Measurements from ENCODE around the gene UNC79. TPM values are rescaled to one million over a fixed set of nuclear protein-coding genes. Genes with fewer than 3 reads are reported as not detected.

Gene UNC79
- total and polyA plus RNA-seq, 2 donors from 2014 or later: 0.56 to 0.79 TPM

DNA sequence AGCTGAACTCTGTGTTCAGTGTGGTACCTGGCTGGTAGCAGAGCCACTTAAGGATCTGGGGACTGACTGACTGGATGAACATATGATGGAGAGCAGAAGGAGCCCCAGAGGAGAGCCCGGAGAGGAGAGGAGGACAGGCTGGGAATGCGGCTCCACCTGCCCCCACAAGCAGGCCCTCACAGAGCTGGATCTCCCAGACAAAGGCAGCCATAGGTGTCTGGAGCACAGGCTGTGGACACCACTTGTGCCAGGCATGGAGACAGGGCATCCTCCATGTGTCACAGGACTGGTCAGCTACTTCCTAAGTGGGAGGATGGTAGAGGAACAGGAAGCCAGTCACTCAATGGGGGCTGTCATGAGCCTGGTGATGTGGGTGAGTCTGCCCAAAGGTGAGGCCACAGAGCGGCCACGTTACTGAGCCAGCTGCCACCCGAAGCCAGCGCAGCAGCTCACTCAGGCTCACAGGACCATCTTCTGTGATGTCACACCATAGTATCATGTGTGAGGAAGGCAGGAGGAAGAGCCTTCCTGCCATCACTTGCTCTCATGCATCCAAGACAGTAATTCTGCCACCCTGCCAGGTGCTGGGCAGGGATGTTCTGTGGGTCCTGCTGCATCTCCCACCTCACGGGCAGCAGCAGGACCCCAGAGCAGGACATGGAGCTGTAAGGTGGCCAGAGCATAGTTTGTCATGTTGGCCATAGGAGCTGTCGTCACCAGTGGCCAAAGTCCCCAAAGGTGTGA, 285.4 kb downstream of the UNC79 start:
- intact Hi-C loops (cut with DNase I): no loop called here
- DNase-seq: no peak
- Histone ChIP-seq H3K36me3 (ENCODE audit: control insufficient read depth in 2 of 3, insufficient read depth in 3 of 3, low read length in 3 of 3) (no peaks in the 10 kb centered on the region), H3K9me3 (ENCODE audit: control insufficient read depth in 2 of 3, insufficient read depth in 1 of 3, low read length in 3 of 3) (no peaks in the 10 kb centered on the region), H3K9ac (ENCODE audit: low read length in 3 of 3) (no peak overlapping the region), H3K4me1 (ENCODE audit: control insufficient read depth in 2 of 3, insufficient read depth in 2 of 3, low read depth in 1 of 3, low read length in 3 of 3) (peaks cover 0 to 2% (median 0%) of the 10 kb centered on the region in 3 donors), H3K27me3 (ENCODE audit: control insufficient read depth, insufficient read depth, low read length) (no peaks in the 10 kb centered on the region), H3K4me3 (ENCODE audit: low read length in 3 of 3) (no peak overlapping the region), H3K27ac (ENCODE audit: low read depth in 2 of 2, low read length in 2 of 2) (no peak overlapping the region)
- TF ChIP-seq, protein P1, sequence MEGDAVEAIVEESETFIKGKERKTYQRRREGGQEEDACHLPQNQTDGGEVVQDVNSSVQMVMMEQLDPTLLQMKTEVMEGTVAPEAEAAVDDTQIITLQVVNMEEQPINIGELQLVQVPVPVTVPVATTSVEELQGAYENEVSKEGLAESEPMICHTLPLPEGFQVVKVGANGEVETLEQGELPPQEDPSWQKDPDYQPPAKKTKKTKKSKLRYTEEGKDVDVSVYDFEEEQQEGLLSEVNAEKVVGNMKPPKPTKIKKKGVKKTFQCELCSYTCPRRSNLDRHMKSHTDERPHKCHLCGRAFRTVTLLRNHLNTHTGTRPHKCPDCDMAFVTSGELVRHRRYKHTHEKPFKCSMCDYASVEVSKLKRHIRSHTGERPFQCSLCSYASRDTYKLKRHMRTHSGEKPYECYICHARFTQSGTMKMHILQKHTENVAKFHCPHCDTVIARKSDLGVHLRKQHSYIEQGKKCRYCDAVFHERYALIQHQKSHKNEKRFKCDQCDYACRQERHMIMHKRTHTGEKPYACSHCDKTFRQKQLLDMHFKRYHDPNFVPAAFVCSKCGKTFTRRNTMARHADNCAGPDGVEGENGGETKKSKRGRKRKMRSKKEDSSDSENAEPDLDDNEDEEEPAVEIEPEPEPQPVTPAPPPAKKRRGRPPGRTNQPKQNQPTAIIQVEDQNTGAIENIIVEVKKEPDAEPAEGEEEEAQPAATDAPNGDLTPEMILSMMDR (IDR thresholded peaks at IDR 0.05; ENCODE audit: borderline replicate concordance, extremely low read depth, insufficient read depth): no peak
- FAIRE-seq: no peak

DNA sequence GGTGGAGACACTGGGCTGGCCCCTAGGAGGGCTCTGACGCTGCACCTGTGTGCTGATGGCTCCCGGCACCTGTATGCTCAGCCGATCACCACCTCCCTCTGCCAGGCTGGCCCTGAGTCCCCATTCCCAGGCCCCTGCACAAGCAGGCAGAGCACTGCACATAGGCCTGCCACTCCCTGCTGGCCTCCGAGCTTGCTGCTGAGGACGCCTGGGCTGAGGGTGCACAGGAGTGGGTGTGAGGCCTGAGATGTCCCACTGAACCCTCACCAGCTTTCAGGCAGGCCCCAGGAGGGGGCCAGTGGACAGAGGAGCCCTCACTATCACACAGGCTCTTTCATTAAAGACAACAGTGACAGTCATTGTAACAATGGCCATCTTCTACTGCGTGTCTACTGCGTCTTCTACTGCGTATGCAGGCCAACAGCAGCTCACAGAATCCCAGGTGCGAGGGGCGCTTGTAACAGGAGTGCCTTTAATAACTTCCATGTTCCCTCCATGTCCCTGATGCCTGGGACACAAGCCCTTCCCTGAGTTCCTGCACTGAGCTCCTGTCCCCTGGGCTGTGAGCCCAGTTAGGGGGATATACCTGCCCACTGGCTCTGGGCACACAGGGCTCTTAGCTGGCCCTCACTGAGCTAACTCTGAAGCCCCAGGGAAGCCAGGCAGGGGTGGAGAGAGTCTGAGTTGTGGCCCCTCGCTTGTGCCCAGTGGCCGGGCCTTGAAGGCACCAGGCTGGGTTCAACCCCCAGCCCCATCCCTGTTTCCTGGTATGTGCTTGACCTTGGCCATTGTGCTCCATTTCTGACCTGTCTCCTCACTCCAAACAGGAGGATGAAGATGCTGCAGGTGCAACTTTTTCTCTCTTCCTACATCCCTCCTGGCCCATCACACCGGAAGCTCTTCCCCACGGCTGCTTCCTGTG, 286.3 kb downstream of the UNC79 start:
- no peaks in the 10 kb centered on the region for H3K9me3 ChIP-seq (ENCODE audit: control insufficient read depth in 2 of 3, insufficient read depth in 1 of 3, low read length in 3 of 3)
- no peaks in the 10 kb centered on the region for H3K36me3 ChIP-seq (ENCODE audit: control insufficient read depth in 2 of 3, insufficient read depth in 3 of 3, low read length in 3 of 3)
- no peak overlapping the region for H3K27ac ChIP-seq (ENCODE audit: low read depth in 2 of 2, low read length in 2 of 2)
- TF ChIP-seq, protein P1 (IDR thresholded peaks at IDR 0.05; ENCODE audit: borderline replicate concordance, extremely low read depth, insufficient read depth): no peak
- no peak for DNase-seq
- H3K9ac ChIP-seq (ENCODE audit: low read length in 3 of 3): no peak overlapping the region
- intact Hi-C loops (cut with DNase I): no loop called here
- H3K4me3 ChIP-seq (ENCODE audit: low read length in 3 of 3): no peak overlapping the region
- no peak for FAIRE-seq
- no peaks in the 10 kb centered on the region for H3K27me3 ChIP-seq (ENCODE audit: control insufficient read depth, insufficient read depth, low read length)
- H3K4me1 ChIP-seq (ENCODE audit: control insufficient read depth in 2 of 3, insufficient read depth in 2 of 3, low read depth in 1 of 3, low read length in 3 of 3): peaks cover 0 to 2% (median 0%) of the 10 kb centered on the region in 3 donors

GRCh38 chr14:93717668-93718320, 287.1 kb downstream of the UNC79 start:
- Histone ChIP-seq H3K9me3 (ENCODE audit: control insufficient read depth in 2 of 3, insufficient read depth in 1 of 3, low read length in 3 of 3) (no peaks in the 10 kb centered on the region), H3K27ac (ENCODE audit: low read depth in 2 of 2, low read length in 2 of 2) (no peak overlapping the region), H3K27me3 (ENCODE audit: control insufficient read depth, insufficient read depth, low read length) (no peaks in the 10 kb centered on the region), H3K4me1 (ENCODE audit: control insufficient read depth in 2 of 3, insufficient read depth in 2 of 3, low read depth in 1 of 3, low read length in 3 of 3) (no peaks in the 10 kb centered on the region), H3K4me3 (ENCODE audit: low read length in 3 of 3) (no peak overlapping the region), H3K9ac (ENCODE audit: low read length in 3 of 3) (no peak overlapping the region), H3K36me3 (ENCODE audit: control insufficient read depth in 2 of 3, insufficient read depth in 3 of 3, low read length in 3 of 3) (no peaks in the 10 kb centered on the region)
- TF ChIP-seq, protein P1 (IDR thresholded peaks at IDR 0.05; ENCODE audit: borderline replicate concordance, extremely low read depth, insufficient read depth): no peak
- DNase-seq (no peak), FAIRE-seq (no peak)
- intact Hi-C loops (cut with DNase I): no loop called here
